ENCODE data around the gene FAM200A.

FAM200A gene

GRCh38 chr7:99561737-99562051 lies 9.8 kb upstream of the FAM200A start:
- Histone ChIP-seq H3K4me3 (ENCODE audit: insufficient read depth in 1 of 2, low read depth in 1 of 2, low read length in 2 of 2) (no peak overlapping the region), H3K4me2 (ENCODE audit: low read length, poor library complexity, severe bottlenecking) (no peak overlapping the region), H3K4ac (ENCODE audit: low read depth in 1 of 2, low read length in 2 of 2) (peak overlapping the region in 1 of 2 experiments; percentile 42), H2BK5ac (ENCODE audit: low read depth, low read length, poor library complexity, severe bottlenecking) (no peak overlapping the region), H2BK15ac (ENCODE audit: low read depth, poor library complexity, severe bottlenecking) (no peak overlapping the region), H3K4me1 (ENCODE audit: control insufficient read depth, insufficient read depth, low read depth, low read length) (peaks cover 15% of the 10 kb centered on the region), H4K91ac (ENCODE audit: low read length) (no peak overlapping the region), H4K8ac (ENCODE audit: low read length) (no peak overlapping the region), H3K27ac (ENCODE audit: low read length, poor library complexity, severe bottlenecking) (peak overlapping the region; percentile 96), H3K23ac (ENCODE audit: low read length in 2 of 2) (no peak overlapping the region), H2BK120ac (ENCODE audit: low read depth, low read length) (no peak overlapping the region), H3K79me1 (replicated peaks; ENCODE audit: low read length, poor library complexity, severe bottlenecking) (peaks cover 3% of the 10 kb centered on the region), H3K36me3 (ENCODE audit: control insufficient read depth in 1 of 2, insufficient read depth in 2 of 2, low read depth in 1 of 2, low read length in 2 of 2) (peaks cover 17 to 64% of the 10 kb centered on the region in 2 experiments), H3K18ac (ENCODE audit: low read depth in 1 of 2, low read length in 2 of 2) (no peak overlapping the region), H2AFZ (ENCODE audit: low read depth, low read length) (no peak overlapping the region), H2AK5ac (ENCODE audit: low read length, severe bottlenecking) (peak overlapping the region; percentile 70), H3K9ac (ENCODE audit: low read length) (peak overlapping the region; percentile 100), H3K9me3 (ENCODE audit: control insufficient read depth, low read length) (no peaks in the 10 kb centered on the region), H2BK12ac (ENCODE audit: low read length in 2 of 2) (no peak overlapping the region), H3K14ac (ENCODE audit: low read length in 2 of 2) (peak overlapping the region in 1 of 2 experiments; percentile 67), H3K27me3 (ENCODE audit: control insufficient read depth in 1 of 2, insufficient read depth in 1 of 2, low read length in 2 of 2) (no peaks in the 10 kb centered on the region)
- DNase-seq = no peak
- WGBS = 100% methylated on average over 2 of the region's 2 CpGs

- Histone ChIP-seq H2BK12ac (ENCODE audit: low read length in 2 of 2) (no peak overlapping the region), H2BK5ac (ENCODE audit: low read depth, low read length, poor library complexity, severe bottlenecking) (no peak overlapping the region), H2BK120ac (ENCODE audit: low read depth, low read length) (no peak overlapping the region), H2AFZ (ENCODE audit: low read depth, low read length) (no peak overlapping the region), H3K14ac (ENCODE audit: low read length in 2 of 2) (no peak overlapping the region), H3K23ac (ENCODE audit: low read length in 2 of 2) (no peak overlapping the region), H3K9ac (ENCODE audit: low read length) (peak overlapping the region; percentile 100), H3K9me3 (ENCODE audit: control insufficient read depth, low read length) (no peaks in the 10 kb centered on the region), H3K4me3 (ENCODE audit: insufficient read depth in 1 of 2, low read depth in 1 of 2, low read length in 2 of 2) (peak overlapping the region in 1 of 2 experiments; percentile 98), H4K8ac (ENCODE audit: low read length) (no peak overlapping the region), H2BK15ac (ENCODE audit: low read depth, poor library complexity, severe bottlenecking) (peak overlapping the region; percentile 34), H3K79me1 (replicated peaks; ENCODE audit: low read length, poor library complexity, severe bottlenecking) (peaks cover 1% of the 10 kb centered on the region), H3K36me3 (ENCODE audit: control insufficient read depth in 1 of 2, insufficient read depth in 2 of 2, low read depth in 1 of 2, low read length in 2 of 2) (peaks cover 14 to 62% of the 10 kb centered on the region in 2 experiments), H3K27me3 (ENCODE audit: control insufficient read depth in 1 of 2, insufficient read depth in 1 of 2, low read length in 2 of 2) (no peaks in the 10 kb centered on the region), H3K4me2 (ENCODE audit: low read length, poor library complexity, severe bottlenecking) (no peak overlapping the region), H2AK5ac (ENCODE audit: low read length, severe bottlenecking) (peak overlapping the region; percentile 70), H3K4ac (ENCODE audit: low read depth in 1 of 2, low read length in 2 of 2) (no peak overlapping the region), H3K4me1 (ENCODE audit: control insufficient read depth, insufficient read depth, low read depth, low read length) (peaks cover 15% of the 10 kb centered on the region), H3K27ac (ENCODE audit: low read length, poor library complexity, severe bottlenecking) (peak overlapping the region; percentile 96), H3K18ac (ENCODE audit: low read depth in 1 of 2, low read length in 2 of 2) (no peak overlapping the region), H4K91ac (ENCODE audit: low read length) (no peak overlapping the region)
- no peak for DNase-seq
- 99% methylated on average over 6 of the region's 7 CpGs for WGBS
Observed at GRCh38 chr7:99560834-99561736, 9.2 kb upstream of the FAM200A start.

GRCh38 chr7:99559175-99559915 lies 7.4 kb upstream of the FAM200A start:
- Histone ChIP-seq H3K23ac (ENCODE audit: low read length in 2 of 2) (peak overlapping the region in 1 of 2 experiments; percentile 46), H3K18ac (ENCODE audit: low read depth in 1 of 2, low read length in 2 of 2) (peak overlapping the region; percentile 49 to 98), H4K8ac (ENCODE audit: low read length) (peak overlapping the region; percentile 55), H2AFZ (ENCODE audit: low read depth, low read length) (peak overlapping the region; percentile 46), H3K79me1 (replicated peaks; ENCODE audit: low read length, poor library complexity, severe bottlenecking) (peaks cover 4% of the 10 kb centered on the region), H4K91ac (ENCODE audit: low read length) (peak overlapping the region; percentile 65), H3K9ac (ENCODE audit: low read length) (peak overlapping the region; percentile 100), H3K4me3 (ENCODE audit: insufficient read depth in 1 of 2, low read depth in 1 of 2, low read length in 2 of 2) (peak overlapping the region; percentile 74 to 98), H2BK12ac (ENCODE audit: low read length in 2 of 2) (peak overlapping the region in 1 of 2 experiments; percentile 12), H3K4me1 (ENCODE audit: control insufficient read depth, insufficient read depth, low read depth, low read length) (peaks cover 13% of the 10 kb centered on the region), H3K9me3 (ENCODE audit: control insufficient read depth, low read length) (no peaks in the 10 kb centered on the region), H2BK5ac (ENCODE audit: low read depth, low read length, poor library complexity, severe bottlenecking) (peak overlapping the region; percentile 34), H3K36me3 (ENCODE audit: control insufficient read depth in 1 of 2, insufficient read depth in 2 of 2, low read depth in 1 of 2, low read length in 2 of 2) (peaks cover 11 to 60% of the 10 kb centered on the region in 2 experiments), H3K27me3 (ENCODE audit: control insufficient read depth in 1 of 2, insufficient read depth in 1 of 2, low read length in 2 of 2) (no peaks in the 10 kb centered on the region), H3K4me2 (ENCODE audit: low read length, poor library complexity, severe bottlenecking) (peak overlapping the region; percentile 54), H2BK120ac (ENCODE audit: low read depth, low read length) (no peak overlapping the region), H3K4ac (ENCODE audit: low read depth in 1 of 2, low read length in 2 of 2) (peak overlapping the region; percentile 94 to 98), H3K27ac (ENCODE audit: low read length, poor library complexity, severe bottlenecking) (peak overlapping the region; percentile 99), H3K14ac (ENCODE audit: low read length in 2 of 2) (peak overlapping the region in 1 of 2 experiments; percentile 97), H2AK5ac (ENCODE audit: low read length, severe bottlenecking) (peak overlapping the region; percentile 8), H2BK15ac (ENCODE audit: low read depth, poor library complexity, severe bottlenecking) (no peak overlapping the region)
- DNase-seq = peak; percentile 66
- WGBS = 18% methylated on average over 30 of the region's 31 CpGs
